Activated CD4-positive, alpha-beta T cell treated with anti-CD3 and anti-CD28 coated beads for 36 hours (primary cell): Measurements from ENCODE around the gene GPC1. TPM values are rescaled to one million over a fixed set of nuclear protein-coding genes. Genes with fewer than 3 reads are reported as not detected.

ENCODE experiments used
- ATAC-seq: fragments of 200-7000 bp; cut with Tn5 transposase; one replicate; pipeline ENCODE4 v1.10.0; 2021; ENCODE audit warnings: mild to moderate bottlenecking, moderate library complexity
- CTCF ChIA-PET: fragments of 350-600 bp; sonication (Branson Sonifier 250); formaldehyde crosslinking; loops from one replicate; lab custom pipeline; 2021; ENCODE audit warnings: antibody characterized with exemption; lab: Charles Lee
- POLR2A ChIA-PET: fragments of 350-600 bp; sonication (Branson Sonifier 250); formaldehyde crosslinking; loops from one replicate; lab custom pipeline; 2021; ENCODE audit warnings: antibody characterized with exemption, inconsistent platforms; lab: Charles Lee
- DNase-seq: peaks from one replicate; pipeline ENCODE4 v3.0.0-alpha.2; 2020
- H3K27ac Mint-ChIP-seq: one replicate; pipeline ENCODE4 v1.8.0; 2021; ENCODE audit warnings: mixed read lengths
- H3K27me3 Mint-ChIP-seq: one replicate; pipeline ENCODE4 v1.8.0; 2021; ENCODE audit warnings: mixed read lengths
- H3K36me3 Mint-ChIP-seq: one replicate; pipeline ENCODE4 v1.8.0; 2021; ENCODE audit warnings: low read depth, mixed read lengths
- H3K4me1 Mint-ChIP-seq: one replicate; pipeline ENCODE4 v1.8.0; 2021; ENCODE audit warnings: mixed read lengths
- H3K4me3 Mint-ChIP-seq: one replicate; pipeline ENCODE4 v1.8.0; 2021; ENCODE audit warnings: mild to moderate bottlenecking, moderate library complexity, mixed read lengths
- H3K9me3 Mint-ChIP-seq: one replicate; pipeline ENCODE4 v1.8.0; 2021; ENCODE audit warnings: low read depth, mixed read lengths
- intact Hi-C, 2 experiments: fragments of 100-400 bp; cut with DNase I in 1 of 2; cut with micrococcal nuclease in 1 of 2; formaldehyde crosslinking; loops; one replicate each; pipeline versions ENCODE4 v1.14.2 to v1.15.1; 2022 to 2024; cut with DNase I, micrococcal nuclease
- total RNA-seq, 2 experiments: library from RNA; stranded (reverse); gene quantifications; one replicate each; pipeline ENCODE4 v1.2.3, GENCODE V29; 2021

Gene GPC1
- total RNA-seq, 2 experiments from 2014 or later: 1.7 to 2.0 TPM

DNA sequence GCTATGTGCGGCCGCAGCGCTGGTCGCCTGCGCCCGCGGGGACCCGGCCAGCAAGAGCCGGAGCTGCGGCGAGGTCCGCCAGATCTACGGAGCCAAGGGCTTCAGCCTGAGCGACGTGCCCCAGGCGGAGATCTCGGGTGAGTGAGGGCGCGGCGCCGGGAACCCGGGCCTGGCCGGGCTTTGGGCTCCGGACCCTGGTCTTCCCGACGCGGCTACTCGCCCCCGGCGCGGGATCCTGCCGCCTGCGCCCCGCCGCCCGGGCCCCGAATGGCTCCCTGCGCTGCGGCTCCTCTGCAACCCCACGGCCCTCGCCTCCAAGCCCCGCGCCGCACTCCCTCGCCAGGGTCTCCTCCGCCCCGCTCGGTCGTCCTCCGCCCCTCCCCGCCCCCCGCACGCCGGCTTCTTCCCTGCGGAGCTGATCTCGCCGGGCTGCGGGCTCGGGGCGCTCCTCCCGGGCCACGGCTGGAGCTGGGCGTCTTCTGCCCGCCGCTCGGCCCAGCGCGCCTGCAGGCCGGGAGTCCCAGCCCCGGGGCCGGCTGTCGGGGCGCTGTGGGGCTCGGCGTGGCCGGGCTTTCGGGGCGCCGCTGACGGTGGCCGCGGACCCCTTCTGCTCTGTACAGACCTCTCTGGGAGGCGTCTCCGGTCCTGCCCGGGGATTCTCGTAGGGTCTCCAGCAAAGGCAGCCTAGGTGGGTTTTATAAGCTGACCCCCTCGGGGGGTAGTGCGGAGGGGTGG is 652 bp downstream of the GPC1 start:
- ATAC-seq (no peak), DNase-seq (peak; percentile 32)
- POLR2A ChIA-PET: no interaction called here
- H3K36me3 Mint-ChIP-seq: no peaks in the 10 kb centered on the region
- intact Hi-C loops: loop anchor here (1.0 to 10.0 kb wide), 8 partner anchors 33 to 1035 kb away; partner anchors contain the start of genes COPS9 (in 2 of the 2), CAPN10 (in 1 of the 2), DUSP28 (in 1 of the 2) and HDAC4 (in 1 of the 2)
- H3K4me3 Mint-ChIP-seq: peak overlapping the region; percentile 36
- CTCF ChIA-PET: interaction anchor here (0.5 to 1.6 kb wide), 5 partner anchors 60 to 610 kb away, joined by 3 to 5 read pairs (median 3); no protein-coding TSS in a partner anchor
- H3K27ac Mint-ChIP-seq: no peak overlapping the region
- H3K9me3 Mint-ChIP-seq: no peaks in the 10 kb centered on the region
- H3K4me1 Mint-ChIP-seq: peaks cover 12% of the 10 kb centered on the region
- peaks cover 15% of the 10 kb centered on the region for H3K27me3 Mint-ChIP-seq

DNA sequence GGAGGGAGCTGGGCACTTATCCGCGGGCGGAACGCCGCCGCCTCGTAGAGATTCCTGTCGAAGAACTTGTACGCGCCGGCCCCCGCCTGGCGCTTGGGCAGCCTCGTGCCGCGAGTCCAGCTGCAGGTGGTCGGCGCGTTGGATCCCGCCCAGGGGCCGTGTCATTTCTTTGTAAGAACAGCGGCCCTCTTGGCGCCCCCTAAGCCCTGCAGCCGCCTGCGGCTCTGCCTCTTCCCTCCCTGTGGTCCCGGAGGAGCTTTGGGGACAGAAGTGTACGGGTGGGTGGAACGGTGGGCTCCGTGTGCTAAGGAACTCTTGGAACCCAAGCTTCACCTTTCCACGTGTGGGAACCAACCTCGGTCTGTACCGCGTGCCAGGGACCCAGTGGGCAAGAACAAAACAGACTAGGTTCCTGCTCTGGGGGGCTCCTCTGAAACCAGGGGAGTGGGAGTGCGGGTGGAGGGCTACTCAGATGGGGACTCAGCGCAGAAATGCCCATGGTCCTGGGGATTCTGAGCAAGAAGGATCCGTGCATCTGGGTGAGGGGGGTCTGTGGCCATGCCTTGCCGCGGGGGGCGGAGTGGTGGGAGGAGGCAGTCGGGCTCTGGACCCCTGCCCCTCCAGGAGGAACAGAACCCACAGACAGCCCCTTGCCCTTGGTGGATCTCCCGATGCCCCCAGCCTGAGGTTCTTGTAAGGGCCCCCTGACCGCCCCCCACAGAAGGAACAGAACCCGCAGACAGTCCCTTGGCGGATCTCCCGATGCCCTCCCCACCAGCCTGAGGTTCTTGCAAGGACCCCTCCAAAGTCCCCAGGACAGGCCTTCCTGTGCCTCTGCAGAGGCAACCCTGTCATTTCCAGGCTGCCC is 1.5 kb downstream of the GPC1 start:
- Mint-ChIP-seq H3K36me3 (no peaks in the 10 kb centered on the region), H3K27ac (no peak overlapping the region), H3K4me3 (peak overlapping the region; percentile 36), H3K4me1 (peaks cover 12% of the 10 kb centered on the region), H3K9me3 (no peaks in the 10 kb centered on the region), H3K27me3 (peaks cover 15% of the 10 kb centered on the region)
- intact Hi-C loops: loop anchor here (5.0 to 10.0 kb wide), 3 partner anchors 302 to 410 kb away; partner anchors contain the start of genes COPS9 (in 1 of the 2) and NDUFA10 (in 1 of the 2)
- POLR2A ChIA-PET: no interaction called here
- no peak for ATAC-seq
- DNase-seq: no peak
- CTCF ChIA-PET: interaction anchor here (0.5 to 1.6 kb wide), 5 partner anchors 61 to 609 kb away, joined by 3 to 5 read pairs (median 3); no protein-coding TSS in a partner anchor

DNA sequence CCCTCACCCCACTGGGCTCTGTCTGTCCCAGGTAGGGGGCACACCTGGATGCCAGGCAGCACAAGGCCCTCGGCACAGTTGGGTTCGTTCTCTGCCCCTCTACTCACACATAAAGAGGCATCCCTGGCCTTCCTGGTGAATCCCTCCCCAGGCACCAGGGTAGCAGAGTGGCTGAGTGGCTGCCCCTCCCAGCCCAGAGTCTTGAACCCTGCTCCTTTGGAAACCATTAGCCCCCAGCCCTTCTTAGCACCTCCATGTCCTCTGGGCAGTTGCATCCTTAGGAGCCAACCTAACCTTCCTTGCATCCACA is 2.0 kb downstream of the GPC1 start:
- peaks cover 15% of the 10 kb centered on the region for H3K27me3 Mint-ChIP-seq
- ChIA-PET CTCF (no interaction called here), POLR2A (no interaction called here)
- H3K36me3 Mint-ChIP-seq: no peaks in the 10 kb centered on the region
- H3K27ac Mint-ChIP-seq: no peak overlapping the region
- no peaks in the 10 kb centered on the region for H3K9me3 Mint-ChIP-seq
- ATAC-seq: no peak
- peaks cover 12% of the 10 kb centered on the region for H3K4me1 Mint-ChIP-seq
- no peak for DNase-seq
- intact Hi-C loops: loop anchor here (5.0 to 10.0 kb wide), 3 partner anchors 303 to 410 kb away; partner anchors contain the start of genes COPS9 (in 1 of the 2) and NDUFA10 (in 1 of the 2)
- no peak overlapping the region for H3K4me3 Mint-ChIP-seq

DNA sequence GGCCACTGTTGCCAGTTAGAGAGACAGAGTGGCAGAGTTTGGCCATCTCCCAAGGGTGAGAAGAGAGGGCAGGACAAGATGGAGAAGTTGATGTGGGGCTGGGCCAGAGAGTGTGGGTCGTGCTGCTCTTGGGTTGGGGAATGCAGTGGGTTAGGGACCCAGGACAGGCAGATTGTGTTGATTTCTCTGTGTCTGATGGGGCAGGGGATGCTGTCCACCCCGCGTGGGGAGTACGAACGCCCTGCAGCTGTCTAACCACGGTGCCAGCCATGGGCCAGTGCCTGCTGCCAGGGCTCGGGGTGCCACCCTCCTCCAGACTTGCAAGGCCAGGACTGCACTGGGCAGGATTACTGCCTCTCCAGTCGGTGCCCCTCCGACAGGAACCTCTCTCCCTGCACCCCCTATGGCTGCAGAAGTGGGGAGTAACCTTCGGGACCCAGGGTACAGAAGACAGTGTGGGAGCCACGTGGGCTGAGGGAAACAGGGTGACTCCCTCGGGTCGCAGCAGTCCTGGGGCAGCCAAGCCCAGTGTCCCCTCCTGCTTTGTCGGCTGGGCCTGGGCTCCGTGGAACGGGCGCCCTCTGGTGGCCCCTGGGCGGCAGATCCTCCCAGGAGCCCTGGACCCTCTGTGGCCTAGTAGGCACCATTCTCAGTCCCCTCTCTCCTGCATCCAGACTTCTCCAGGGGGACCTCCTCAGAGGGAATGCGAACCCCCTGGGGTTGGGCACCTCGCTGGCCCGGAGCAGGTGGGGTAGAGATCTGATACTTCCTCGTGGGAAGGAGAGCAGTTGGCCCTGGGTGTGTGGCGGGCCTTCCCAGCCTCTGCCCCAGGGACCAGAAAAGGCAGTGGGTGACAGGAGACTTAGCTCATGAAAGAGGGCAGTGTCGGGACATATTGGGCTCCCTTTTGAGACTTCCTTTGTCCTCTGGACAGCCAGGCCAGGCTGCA is 2.7 kb downstream of the GPC1 start:
- peak; percentile 82 for DNase-seq
- Mint-ChIP-seq H3K27me3 (peaks cover 13% of the 10 kb centered on the region), H3K4me1 (peaks cover 12% of the 10 kb centered on the region), H3K4me3 (no peak overlapping the region), H3K9me3 (no peaks in the 10 kb centered on the region), H3K36me3 (no peaks in the 10 kb centered on the region), H3K27ac (no peak overlapping the region)
- POLR2A ChIA-PET: interaction anchor here (0.5 to 0.6 kb wide), 2 partner anchors 84 to 232 kb away, joined by 3 read pairs; no protein-coding TSS in a partner anchor
- CTCF ChIA-PET: interaction anchor here (0.8 to 1.2 kb wide), 2 partner anchors 204 to 205 kb away, joined by 3 to 4 read pairs; no protein-coding TSS in a partner anchor
- peak; percentile 49 for ATAC-seq
- intact Hi-C loops: loop anchor here (1.0 to 10.0 kb wide), 5 partner anchors 205 to 411 kb away; partner anchors contain the start of genes COPS9 (in 1 of the 2) and NDUFA10 (in 1 of the 2)

DNA sequence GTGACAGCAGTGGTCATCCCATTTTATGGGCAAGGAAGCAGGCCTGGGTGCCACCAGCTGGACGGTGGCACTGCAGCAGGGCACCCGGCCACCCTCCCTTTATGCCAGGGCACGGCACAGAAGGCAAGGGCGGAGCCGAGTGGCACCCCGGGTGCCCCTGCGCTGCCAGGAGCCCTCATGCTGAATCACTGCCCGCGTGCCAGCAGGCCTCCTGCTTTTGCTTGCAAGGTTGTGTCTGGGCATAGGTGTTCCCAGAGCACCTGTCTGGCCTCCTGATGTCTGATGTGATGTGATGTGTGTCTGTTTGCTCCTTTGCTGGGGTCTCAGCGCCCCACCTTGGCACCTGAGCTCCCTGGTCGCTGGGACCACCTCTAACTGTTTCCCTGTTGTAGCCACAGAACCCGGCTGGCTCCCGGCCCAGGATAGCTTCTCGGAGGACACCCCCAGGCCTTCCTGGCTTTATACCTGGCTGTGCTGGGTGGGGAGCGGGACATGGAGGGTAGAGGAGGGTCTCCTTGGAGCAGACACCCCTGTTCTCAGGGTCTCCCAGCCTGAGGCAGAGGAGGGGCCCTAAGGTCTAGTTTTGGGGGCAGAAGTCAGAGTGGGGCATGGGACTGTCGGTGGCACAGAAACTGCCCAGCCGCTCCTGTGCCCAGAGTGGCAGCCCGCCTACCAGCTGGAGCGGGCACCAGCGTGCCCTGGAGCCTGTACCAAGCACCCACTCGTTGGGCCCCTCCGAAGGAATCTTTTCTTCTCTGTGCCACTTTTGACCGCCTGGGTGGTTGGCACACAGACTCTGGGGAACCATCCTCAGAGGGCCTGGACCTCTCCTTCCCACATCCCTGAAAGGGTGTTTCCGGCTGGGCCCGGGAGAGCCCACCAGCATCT is 3.6 kb downstream of the GPC1 start:
- POLR2A ChIA-PET: interaction anchor here (0.5 to 0.6 kb wide), 2 partner anchors 83 to 233 kb away, joined by 3 read pairs; no protein-coding TSS in a partner anchor
- intact Hi-C loops: loop anchor here (1.0 to 10.0 kb wide), 5 partner anchors 206 to 412 kb away; partner anchors contain the start of genes COPS9 (in 1 of the 2) and NDUFA10 (in 1 of the 2)

DNA sequence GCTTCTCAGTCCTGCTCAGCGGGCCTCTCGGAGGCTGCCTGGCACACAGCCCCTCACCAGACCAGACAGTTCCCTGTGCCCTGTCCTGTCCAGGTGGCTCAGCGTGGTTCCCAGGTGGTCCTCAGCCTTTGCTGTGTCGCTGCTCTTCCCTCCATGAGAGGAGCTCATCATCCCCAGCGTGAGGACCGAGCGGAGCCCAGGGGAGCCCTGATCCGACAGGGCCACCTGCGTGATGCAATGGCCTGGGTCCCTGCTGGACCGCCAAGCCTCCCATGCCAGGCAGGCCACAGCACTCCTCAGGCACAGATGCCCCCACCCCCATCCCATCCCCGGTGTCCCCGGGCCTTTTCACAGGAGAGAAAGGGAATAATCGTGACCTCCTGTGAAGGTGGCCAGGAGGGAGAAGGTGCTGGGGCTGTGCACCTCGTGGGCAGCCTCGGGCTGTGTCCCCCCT is 4.3 kb downstream of the GPC1 start:
- ChIA-PET POLR2A (no interaction called here), CTCF (interaction anchor here (1.0 to 1.2 kb wide), 2 partner anchors 204 to 207 kb away, joined by 3 to 4 read pairs; no protein-coding TSS in a partner anchor)
- intact Hi-C loops: loop anchor here (5.0 to 10.0 kb wide), 3 partner anchors 305 to 412 kb away; partner anchors contain the start of genes COPS9 (in 1 of the 2) and NDUFA10 (in 1 of the 2)
- peaks cover 5% of the 10 kb centered on the region for H3K4me1 Mint-ChIP-seq
- no peak overlapping the region for H3K4me3 Mint-ChIP-seq
- H3K9me3 Mint-ChIP-seq: no peaks in the 10 kb centered on the region
- no peak overlapping the region for H3K27ac Mint-ChIP-seq
- DNase-seq: no peak
- no peak for ATAC-seq
- H3K27me3 Mint-ChIP-seq: peaks cover 13% of the 10 kb centered on the region
- no peaks in the 10 kb centered on the region for H3K36me3 Mint-ChIP-seq

More for the DNA sequence above, 3.6 kb downstream of the GPC1 start:
- Mint-ChIP-seq H3K36me3 (no peaks in the 10 kb centered on the region), H3K9me3 (no peaks in the 10 kb centered on the region), H3K27me3 (peaks cover 13% of the 10 kb centered on the region), H3K4me3 (no peak overlapping the region), H3K4me1 (peaks cover 9% of the 10 kb centered on the region), H3K27ac (no peak overlapping the region)
- CTCF ChIA-PET: interaction anchor here (0.8 to 1.2 kb wide), 3 partner anchors 204 to 206 kb away, joined by 3 to 4 read pairs (median 3); no protein-coding TSS in a partner anchor
- no peak for DNase-seq
- no peak for ATAC-seq

DNA sequence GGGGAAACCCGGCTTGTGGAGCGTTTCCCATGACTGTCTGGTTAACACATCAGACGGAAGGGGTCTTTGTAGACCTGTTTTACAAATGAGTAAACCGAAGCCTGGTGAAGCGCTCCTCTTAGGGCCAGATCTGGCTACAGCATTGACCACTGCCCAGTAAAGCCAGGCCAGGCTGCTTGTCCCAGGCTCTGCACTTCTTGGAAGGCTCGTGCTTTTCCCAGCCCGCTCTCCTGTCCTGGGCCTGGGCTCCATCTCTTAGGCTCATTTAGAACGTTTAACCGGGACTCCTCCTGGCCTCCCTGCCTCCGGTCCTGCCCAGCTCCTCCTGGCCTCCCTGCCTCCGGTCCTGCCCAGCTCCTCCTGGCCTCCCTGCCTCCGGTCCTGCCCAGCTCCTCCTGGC is 4.8 kb downstream of the GPC1 start:
- no peaks in the 10 kb centered on the region for H3K9me3 Mint-ChIP-seq
- no peaks in the 10 kb centered on the region for H3K36me3 Mint-ChIP-seq
- H3K27ac Mint-ChIP-seq: no peak overlapping the region
- ATAC-seq (no peak), DNase-seq (no peak)
- peaks cover 13% of the 10 kb centered on the region for H3K27me3 Mint-ChIP-seq
- intact Hi-C loops: no loop called here
- ChIA-PET CTCF (no interaction called here), POLR2A (no interaction called here)
- no peak overlapping the region for H3K4me3 Mint-ChIP-seq
- H3K4me1 Mint-ChIP-seq: peaks cover 3% of the 10 kb centered on the region

DNA sequence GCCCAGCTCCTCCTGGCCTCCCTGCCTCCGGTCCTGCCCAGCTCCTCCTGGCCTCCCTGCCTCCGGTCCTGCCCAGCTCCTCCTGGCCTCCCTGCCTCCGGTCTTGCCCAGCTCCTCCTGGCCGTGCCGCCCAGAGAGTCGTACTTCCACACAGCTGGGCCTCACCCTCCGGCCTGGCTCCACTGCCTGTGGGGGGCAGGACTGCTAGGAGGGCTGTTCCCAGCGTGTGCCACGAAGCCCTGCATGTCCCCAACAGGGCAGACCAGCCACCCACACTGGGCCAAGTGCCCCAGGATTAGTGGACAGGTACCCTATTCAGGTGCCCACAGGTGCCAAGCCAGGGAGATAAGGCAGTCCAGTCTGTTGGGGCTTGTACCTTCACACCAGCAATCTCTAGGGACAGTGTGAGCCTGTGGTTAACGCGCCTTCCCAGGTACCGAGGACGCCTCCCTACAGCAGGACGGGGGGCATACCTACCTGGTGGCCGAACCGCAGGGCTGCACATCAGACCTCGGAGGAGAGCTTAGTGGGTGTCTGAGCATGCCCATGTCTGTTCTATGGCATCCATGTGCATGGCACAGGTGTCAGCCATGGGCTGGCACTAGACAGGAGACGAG is 5.3 kb downstream of the GPC1 start:
- CTCF ChIA-PET: no interaction called here
- peaks cover 13% of the 10 kb centered on the region for H3K27me3 Mint-ChIP-seq
- H3K27ac Mint-ChIP-seq: no peak overlapping the region

DNA sequence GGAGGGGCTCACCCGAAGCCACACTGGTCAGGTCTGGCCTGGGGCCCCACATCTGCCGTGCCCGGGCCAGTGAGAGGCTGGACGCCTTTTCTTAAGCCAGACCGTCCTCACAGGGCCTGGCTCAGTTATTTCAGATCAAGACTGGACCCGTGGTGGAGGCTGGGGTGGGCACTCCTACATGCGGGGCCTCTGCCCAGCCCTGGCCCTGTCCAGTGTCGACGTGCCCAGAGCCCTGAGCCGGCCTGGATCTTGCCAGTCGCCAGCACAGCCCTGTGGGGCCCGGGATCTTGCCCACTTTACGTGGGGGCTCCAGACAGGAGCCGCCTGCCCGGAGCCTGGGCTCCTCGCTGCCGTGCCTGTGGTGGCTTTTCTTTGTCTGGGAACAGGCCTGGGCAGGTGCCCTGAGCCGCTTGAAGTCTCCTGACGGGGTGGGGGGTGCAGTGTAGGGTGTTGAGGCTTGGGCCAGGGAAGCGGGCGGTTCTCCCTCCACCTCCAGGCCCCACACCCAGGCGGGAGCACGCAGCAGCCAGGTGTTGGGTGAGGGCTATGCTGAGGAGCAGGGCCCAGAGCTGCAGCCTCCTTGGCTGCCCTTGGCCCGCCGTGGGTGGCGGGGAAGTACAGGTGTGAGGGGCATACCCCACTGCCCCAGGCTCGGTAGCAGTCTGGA is 6.0 kb downstream of the GPC1 start:
- POLR2A ChIA-PET: no interaction called here
- CTCF ChIA-PET: no interaction called here

More for the DNA sequence above, 5.3 kb downstream of the GPC1 start:
- ATAC-seq (no peak), DNase-seq (no peak)
- POLR2A ChIA-PET: no interaction called here
- no peak overlapping the region for H3K4me3 Mint-ChIP-seq
- intact Hi-C loops: no loop called here
- H3K36me3 Mint-ChIP-seq: no peaks in the 10 kb centered on the region
- H3K9me3 Mint-ChIP-seq: no peaks in the 10 kb centered on the region
- peaks cover 3% of the 10 kb centered on the region for H3K4me1 Mint-ChIP-seq

More for the DNA sequence above, 6.0 kb downstream of the GPC1 start:
- ATAC-seq: no peak
- Mint-ChIP-seq H3K36me3 (no peaks in the 10 kb centered on the region), H3K4me3 (no peak overlapping the region), H3K27ac (no peak overlapping the region), H3K27me3 (peaks cover 13% of the 10 kb centered on the region), H3K9me3 (no peaks in the 10 kb centered on the region), H3K4me1 (peaks cover 3% of the 10 kb centered on the region)
- no peak for DNase-seq
- intact Hi-C loops: no loop called here
